Right lobe of liver (tissue), 4 donors: ENCODE measurements around the gene C5orf58.

Source experiments
- POLR2A ChIP-seq: fragments of 450-650 bp; IDR thresholded peaks from one replicate; pipeline ENCODE4 v1.6.1; 2017; ENCODE audit warnings: antibody characterized with exemption, mild to moderate bottlenecking
- TF ChIP-seq, protein P1 (sequence below), 4 donors: fragments of 200-600 bp in 3 of 4; fragments of 450-650 bp in 1 of 4; IDR thresholded peaks; one replicate each; pipeline versions ENCODE4 v1.5.1 to v1.8.0; 2016 to 2022; ENCODE audit warnings: antibody characterized with exemption in 4 of 4, mild to moderate bottlenecking in 2 of 4
- donor health status: DM: no; HTN: no; CAD: no.
- donor health status: DM: no; HTN: no; CAD: no.
- donor health status: DM: no; HTN: yes; CAD: no.

DNA sequence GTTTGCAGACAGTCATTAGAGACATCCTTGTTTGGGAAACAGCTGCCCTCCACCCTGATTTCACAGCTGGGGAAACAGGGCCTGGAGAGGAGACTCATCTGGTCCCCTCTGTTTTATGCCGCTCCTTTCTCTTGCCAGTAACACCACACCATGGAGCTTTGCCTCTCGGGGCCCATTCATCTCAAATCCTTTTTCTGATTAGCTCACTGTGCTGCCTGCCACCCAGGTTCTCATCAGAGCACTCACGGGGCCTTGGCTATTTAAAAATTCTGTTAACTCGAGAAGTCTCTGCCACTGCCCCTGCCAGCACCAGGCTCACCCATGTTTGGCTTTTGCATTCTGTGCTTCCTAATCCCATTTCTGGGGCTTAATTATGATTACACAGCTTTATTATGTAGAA, 36.8 kb upstream of the C5orf58 start:
- TF ChIP-seq, protein P1, sequence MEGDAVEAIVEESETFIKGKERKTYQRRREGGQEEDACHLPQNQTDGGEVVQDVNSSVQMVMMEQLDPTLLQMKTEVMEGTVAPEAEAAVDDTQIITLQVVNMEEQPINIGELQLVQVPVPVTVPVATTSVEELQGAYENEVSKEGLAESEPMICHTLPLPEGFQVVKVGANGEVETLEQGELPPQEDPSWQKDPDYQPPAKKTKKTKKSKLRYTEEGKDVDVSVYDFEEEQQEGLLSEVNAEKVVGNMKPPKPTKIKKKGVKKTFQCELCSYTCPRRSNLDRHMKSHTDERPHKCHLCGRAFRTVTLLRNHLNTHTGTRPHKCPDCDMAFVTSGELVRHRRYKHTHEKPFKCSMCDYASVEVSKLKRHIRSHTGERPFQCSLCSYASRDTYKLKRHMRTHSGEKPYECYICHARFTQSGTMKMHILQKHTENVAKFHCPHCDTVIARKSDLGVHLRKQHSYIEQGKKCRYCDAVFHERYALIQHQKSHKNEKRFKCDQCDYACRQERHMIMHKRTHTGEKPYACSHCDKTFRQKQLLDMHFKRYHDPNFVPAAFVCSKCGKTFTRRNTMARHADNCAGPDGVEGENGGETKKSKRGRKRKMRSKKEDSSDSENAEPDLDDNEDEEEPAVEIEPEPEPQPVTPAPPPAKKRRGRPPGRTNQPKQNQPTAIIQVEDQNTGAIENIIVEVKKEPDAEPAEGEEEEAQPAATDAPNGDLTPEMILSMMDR (IDR thresholded peaks at IDR 0.05), result no peak
- no peak for TF ChIP-seq POLR2A
